Calu3 (cell line): Measurements from ENCODE around the gene ACACB. TPM values are rescaled to one million over a fixed set of nuclear protein-coding genes. Genes with fewer than 3 reads are reported as not detected.

Experiments used
- BruUV-seq: library from RNA; stranded (reverse); fragments of 400-500 nt; replicated peaks from 2 replicates; lab custom pipeline; 2021; lab: Mats Ljungman, UMichigan
- CTCF ChIA-PET: fragments of 300-600 bp; sonication (Branson Sonifier 250); formaldehyde crosslinking; loops from one replicate; lab custom pipeline; 2022; ENCODE audit warnings: antibody characterized with exemption; lab: Charles Lee
- DNase-seq: peaks from one replicate; pipeline ENCODE4 v3.0.0; 2022
- H3K27ac Mint-ChIP-seq: one replicate; pipeline ENCODE4 v1.8.0; 2022; ENCODE audit warnings: mixed read lengths; ENCODE audit not compliant: unreplicated experiment
- H3K27me3 Mint-ChIP-seq: one replicate; pipeline ENCODE4 v1.8.0; 2022; ENCODE audit warnings: mixed read lengths; ENCODE audit not compliant: unreplicated experiment
- H3K36me3 Mint-ChIP-seq: one replicate; pipeline ENCODE4 v1.8.0; 2022; ENCODE audit warnings: mild to moderate bottlenecking, moderate library complexity, mixed read lengths; ENCODE audit not compliant: insufficient read depth, unreplicated experiment
- H3K4me1 Mint-ChIP-seq: one replicate; pipeline ENCODE4 v1.8.0; 2022; ENCODE audit warnings: mild to moderate bottlenecking, low read depth, mixed read lengths; ENCODE audit not compliant: unreplicated experiment
- H3K4me3 Mint-ChIP-seq: one replicate; pipeline ENCODE4 v1.8.0; 2022; ENCODE audit warnings: mild to moderate bottlenecking, low read depth, moderate library complexity, mixed read lengths; ENCODE audit not compliant: unreplicated experiment
- H3K9me3 Mint-ChIP-seq: one replicate; pipeline ENCODE4 v1.8.0; 2022; ENCODE audit warnings: low read depth, mixed read lengths; ENCODE audit not compliant: unreplicated experiment
- CTCF ChIP-seq: fragments of 200-600 bp; IDR thresholded peaks from one replicate; pipeline ENCODE4 v1.8.0; 2022; ENCODE audit warnings: antibody characterized with exemption; ENCODE audit not compliant: unreplicated experiment
- intact Hi-C: fragments of 100-400 bp; cut with micrococcal nuclease; formaldehyde crosslinking; loops from one replicate; pipeline ENCODE4 v1.10.0; 2022; ENCODE audit not compliant: unreplicated experiment
- total RNA-seq: library from RNA; stranded (reverse); gene quantifications from 2 replicates; pipeline ENCODE4 v1.2.3, GENCODE V29; 2022

Gene ACACB
- total RNA-seq, 1 experiment from 2014 or later: 6.2 TPM

GRCh38 chr12:109188108-109188712 lies 71.8 kb downstream of the ACACB start:
- no peak for TF ChIP-seq CTCF
- no peak overlapping the region for H3K27ac Mint-ChIP-seq
- H3K4me3 Mint-ChIP-seq: no peak overlapping the region
- CTCF ChIA-PET: no interaction called here
- H3K9me3 Mint-ChIP-seq: no peaks in the 10 kb centered on the region
- no peaks in the 10 kb centered on the region for H3K4me1 Mint-ChIP-seq
- no peaks in the 10 kb centered on the region for H3K36me3 Mint-ChIP-seq
- no peaks in the 10 kb centered on the region for H3K27me3 Mint-ChIP-seq
- intact Hi-C loops: no loop called here
- no TSS peak for BruUV-seq
- DNase-seq: no peak

- no peaks in the 10 kb centered on the region for H3K9me3 Mint-ChIP-seq
- CTCF ChIA-PET: interaction anchor here (0.6 kb wide), 1 partner anchor 105 kb away, joined by 3 read pairs; no protein-coding TSS in a partner anchor
- DNase-seq: no peak
- no peaks in the 10 kb centered on the region for H3K36me3 Mint-ChIP-seq
- H3K27me3 Mint-ChIP-seq: no peaks in the 10 kb centered on the region
- intact Hi-C loops: no loop called here
- H3K4me1 Mint-ChIP-seq: no peaks in the 10 kb centered on the region
- no TSS peak for BruUV-seq
- no peak overlapping the region for H3K4me3 Mint-ChIP-seq
- TF ChIP-seq CTCF: no peak
- no peak overlapping the region for H3K27ac Mint-ChIP-seq
Observed at GRCh38 chr12:109189291-109189690, 72.9 kb downstream of the ACACB start.

- Mint-ChIP-seq H3K27me3 (no peaks in the 10 kb centered on the region), H3K36me3 (no peaks in the 10 kb centered on the region), H3K4me3 (no peak overlapping the region), H3K27ac (no peak overlapping the region), H3K9me3 (no peaks in the 10 kb centered on the region), H3K4me1 (no peaks in the 10 kb centered on the region)
- intact Hi-C loops: no loop called here
- CTCF ChIA-PET: no interaction called here
- DNase-seq: no peak
- no TSS peak for BruUV-seq
- TF ChIP-seq CTCF: no peak
Observed at GRCh38 chr12:109191621-109192250, 75.3 kb downstream of the ACACB start.

GRCh38 chr12:109192358-109192757 lies 76.0 kb downstream of the ACACB start:
- intact Hi-C loops: no loop called here
- Mint-ChIP-seq H3K4me1 (no peaks in the 10 kb centered on the region), H3K4me3 (no peak overlapping the region), H3K27ac (no peak overlapping the region), H3K27me3 (no peaks in the 10 kb centered on the region), H3K36me3 (no peaks in the 10 kb centered on the region), H3K9me3 (no peaks in the 10 kb centered on the region)
- peak; percentile 7 for DNase-seq
- no TSS peak for BruUV-seq
- CTCF ChIA-PET: no interaction called here
- TF ChIP-seq CTCF: no peak
